HG03066 (cell line): ENCODE measurements around the gene AGXT2.
A peak's percentile ranks its signal among the peaks of the same experiment; 100 is the strongest.

Source experiments
- ATAC-seq: cut with Tn5 transposase; IDR thresholded peaks from one replicate; pipeline ENCODE4 v1.9.1; 2021; ENCODE audit warnings: low read depth; ENCODE audit not compliant: unreplicated experiment

The AGXT2 gene, protein sequence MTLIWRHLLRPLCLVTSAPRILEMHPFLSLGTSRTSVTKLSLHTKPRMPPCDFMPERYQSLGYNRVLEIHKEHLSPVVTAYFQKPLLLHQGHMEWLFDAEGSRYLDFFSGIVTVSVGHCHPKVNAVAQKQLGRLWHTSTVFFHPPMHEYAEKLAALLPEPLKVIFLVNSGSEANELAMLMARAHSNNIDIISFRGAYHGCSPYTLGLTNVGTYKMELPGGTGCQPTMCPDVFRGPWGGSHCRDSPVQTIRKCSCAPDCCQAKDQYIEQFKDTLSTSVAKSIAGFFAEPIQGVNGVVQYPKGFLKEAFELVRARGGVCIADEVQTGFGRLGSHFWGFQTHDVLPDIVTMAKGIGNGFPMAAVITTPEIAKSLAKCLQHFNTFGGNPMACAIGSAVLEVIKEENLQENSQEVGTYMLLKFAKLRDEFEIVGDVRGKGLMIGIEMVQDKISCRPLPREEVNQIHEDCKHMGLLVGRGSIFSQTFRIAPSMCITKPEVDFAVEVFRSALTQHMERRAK

DNA sequence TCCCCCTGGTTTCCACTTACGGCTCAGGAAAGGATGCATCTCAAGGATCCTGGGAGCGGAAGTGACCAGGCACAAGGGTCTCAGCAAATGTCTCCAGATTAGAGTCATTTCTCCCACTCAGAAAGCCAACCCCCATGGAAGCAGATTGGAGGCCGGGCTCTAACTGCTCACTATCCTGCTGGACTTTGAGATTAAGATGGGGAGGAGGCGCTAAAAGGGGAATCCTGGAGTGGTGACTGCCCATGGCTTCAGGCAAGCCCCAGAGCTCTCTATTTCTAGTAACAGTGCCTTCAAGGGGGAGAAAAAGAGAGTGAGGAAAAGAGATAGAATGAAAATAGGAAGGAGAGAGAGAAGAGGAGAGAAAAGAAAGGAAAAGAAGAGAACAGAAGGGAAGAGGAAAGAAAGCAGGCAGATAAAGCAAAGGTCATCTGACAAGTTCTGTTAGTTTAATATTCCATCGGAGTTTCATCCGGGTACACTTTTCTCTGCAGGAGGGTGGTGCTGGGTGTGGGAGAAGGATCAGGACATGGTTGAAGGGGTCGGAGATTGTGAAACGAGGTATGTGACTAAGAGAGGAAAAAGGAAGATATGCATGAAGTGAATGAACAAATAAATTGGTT lies at the start of gene AGXT2:
AGXT2 (minus strand) TSS at position 165 of the 620 bp plus-strand sequence; CDS start at position 108, 57 bp downstream.
- no peak for ATAC-seq

DNA sequence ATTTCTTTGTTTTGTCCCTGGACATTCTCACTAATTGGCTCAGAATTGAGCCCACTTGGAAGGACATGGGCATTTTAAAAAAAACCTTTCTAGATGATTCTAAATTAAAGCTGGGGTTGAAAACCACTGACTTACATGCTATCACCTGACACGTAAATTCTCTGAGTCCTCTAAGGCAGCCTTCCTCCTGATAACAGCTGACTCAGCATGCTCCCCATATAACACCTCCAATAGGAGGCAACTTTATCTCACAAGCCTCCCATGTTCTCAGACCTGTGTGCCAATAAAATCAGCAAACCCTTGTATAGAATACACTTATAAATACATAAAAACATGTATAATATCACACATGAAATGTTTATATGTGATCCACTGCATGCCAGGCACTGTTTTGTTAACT lies 49.2 kb upstream of the AGXT2 start:
- no peak for ATAC-seq

DNA sequence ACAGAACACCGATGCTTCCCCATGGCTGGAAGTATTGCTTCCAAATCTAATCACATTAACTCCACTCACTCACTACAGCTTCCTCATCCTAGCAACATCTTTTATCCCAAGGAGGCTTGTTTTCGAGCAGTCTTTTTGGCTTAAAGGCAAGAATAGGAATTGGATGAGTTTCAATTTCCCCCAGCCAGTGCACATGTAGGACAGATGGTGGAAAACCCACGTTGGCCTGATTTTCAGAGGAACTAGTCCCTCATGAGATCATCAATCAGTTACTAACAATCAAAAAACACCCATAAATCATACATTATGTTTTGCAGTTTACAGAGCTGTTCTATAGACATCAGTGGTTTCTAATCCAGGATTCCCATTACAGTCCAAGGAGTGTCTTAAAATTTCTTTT lies 48.5 kb upstream of the AGXT2 start:
- ATAC-seq = no peak

DNA sequence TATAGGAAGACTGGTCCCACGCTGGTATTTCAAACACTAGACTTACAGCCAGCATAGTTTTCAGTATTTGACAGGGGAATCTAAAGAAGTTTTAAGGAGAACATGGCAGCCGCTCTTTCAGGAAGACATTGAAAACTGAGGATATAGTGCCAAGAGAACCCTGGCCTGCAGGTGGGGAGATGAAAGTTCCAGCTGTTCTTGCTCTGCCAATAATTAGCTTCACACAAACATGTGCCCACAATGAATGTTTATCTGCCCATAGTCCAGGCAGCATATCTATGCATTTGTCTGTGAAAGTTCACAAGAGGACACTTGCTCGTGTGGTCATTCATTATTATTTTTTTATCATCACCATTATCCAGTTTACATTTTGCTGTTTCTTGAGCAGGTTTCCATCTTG lies 47.6 kb upstream of the AGXT2 start:
- ATAC-seq = no peak

DNA sequence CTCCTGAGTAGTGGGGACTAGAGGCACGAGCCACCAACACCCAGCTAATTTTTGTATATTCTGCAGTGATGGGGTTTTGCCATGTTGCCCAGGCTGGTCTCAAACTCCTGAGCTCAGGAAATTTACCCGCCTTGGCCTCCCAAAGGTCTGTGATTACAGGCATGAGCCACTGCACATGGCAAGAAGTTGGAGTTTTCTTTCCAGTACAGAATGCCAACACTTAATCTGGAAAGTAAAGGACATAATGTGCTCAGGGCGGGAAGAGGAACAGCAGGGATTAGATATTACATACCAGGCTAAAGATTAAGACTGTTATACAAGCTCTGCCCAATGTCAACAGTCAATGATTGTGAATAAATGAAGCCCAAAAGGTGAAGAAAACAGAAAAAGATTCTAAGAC lies 47.2 kb upstream of the AGXT2 start:
- ATAC-seq = no peak

DNA sequence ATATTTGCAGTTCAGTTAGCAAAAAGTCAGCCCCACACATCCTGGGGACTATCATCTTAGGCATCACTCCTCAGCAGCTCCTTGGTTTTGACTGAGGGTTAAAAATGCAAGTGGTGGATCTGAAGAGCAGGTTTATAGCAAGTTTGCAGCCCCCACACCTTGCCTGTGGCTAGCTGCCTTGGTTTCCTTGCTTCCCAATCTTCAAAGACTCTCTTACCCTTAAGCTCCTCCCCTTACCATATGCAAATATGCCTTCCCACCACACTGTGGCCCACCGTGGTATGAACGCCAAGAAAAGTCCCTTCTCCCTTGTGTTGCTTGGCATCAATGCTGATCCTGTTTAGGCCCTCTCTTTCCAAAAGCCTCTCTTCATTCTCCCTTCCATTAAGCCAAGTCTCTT lies 45.0 kb upstream of the AGXT2 start:
- no peak for ATAC-seq

DNA sequence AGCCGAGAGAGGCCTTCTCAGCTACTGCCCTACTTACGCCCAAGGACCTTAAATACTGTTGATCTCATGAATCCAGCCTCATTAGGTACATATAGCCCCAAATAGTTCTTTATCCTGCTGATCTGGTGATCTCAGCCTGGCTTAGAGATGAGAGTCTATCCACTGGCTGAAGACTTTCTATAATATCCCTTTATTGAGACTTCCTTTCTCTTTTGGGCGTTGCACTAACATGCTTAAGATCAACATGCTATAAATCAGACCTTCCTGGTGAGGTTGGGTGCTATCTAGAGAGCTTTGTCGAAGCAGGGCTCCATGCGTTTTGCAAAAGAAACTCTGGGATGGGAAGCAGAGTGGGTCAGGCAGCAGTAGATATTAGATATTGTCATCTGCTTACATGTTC lies 44.0 kb upstream of the AGXT2 start:
- ATAC-seq = no peak

DNA sequence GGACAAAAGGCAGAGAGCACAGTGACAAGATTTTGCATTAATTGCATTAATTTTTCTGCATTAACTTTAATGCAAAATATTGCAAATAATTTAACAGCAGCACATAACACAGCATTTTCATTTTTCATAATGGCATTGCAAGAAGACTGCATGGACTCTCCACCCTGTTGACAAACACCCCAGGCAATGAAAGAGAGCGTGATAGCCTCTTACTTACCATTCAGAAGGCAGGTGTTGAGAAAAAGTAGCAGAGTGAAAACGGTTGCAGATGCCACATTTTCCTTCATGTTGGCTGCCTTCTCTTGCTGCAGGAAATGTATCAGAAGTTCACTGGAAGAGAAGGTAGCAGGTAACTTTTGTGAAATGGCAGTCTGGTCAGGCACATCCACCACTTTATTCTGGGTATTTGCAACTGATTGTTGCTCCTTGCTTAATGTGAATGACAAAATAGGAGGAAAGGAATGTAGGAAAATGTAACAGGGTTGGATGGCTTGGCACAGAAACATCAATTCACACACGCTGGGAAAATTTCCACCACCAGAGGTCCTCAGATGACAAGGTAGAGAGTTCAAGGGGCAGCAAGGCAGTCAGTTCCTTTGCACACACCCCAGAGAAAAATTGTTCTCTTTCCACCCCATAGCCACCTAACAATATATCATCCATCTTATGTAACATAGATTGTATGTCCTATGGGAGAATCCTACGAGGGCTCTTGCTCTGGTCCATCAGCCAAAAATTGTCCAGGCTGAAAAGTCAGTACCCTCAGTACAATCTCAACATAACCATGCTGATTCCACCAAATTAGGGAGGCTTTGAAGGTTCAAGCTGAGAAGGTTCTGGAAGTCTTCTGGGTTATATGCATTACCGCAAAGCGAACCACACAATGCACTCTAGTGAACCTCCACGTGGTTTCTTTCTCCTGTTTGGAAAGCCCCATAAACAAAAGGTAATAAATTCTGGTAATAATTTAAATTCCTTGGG lies 41.9 kb upstream of the AGXT2 start:
- peak; percentile 65 for ATAC-seq

DNA sequence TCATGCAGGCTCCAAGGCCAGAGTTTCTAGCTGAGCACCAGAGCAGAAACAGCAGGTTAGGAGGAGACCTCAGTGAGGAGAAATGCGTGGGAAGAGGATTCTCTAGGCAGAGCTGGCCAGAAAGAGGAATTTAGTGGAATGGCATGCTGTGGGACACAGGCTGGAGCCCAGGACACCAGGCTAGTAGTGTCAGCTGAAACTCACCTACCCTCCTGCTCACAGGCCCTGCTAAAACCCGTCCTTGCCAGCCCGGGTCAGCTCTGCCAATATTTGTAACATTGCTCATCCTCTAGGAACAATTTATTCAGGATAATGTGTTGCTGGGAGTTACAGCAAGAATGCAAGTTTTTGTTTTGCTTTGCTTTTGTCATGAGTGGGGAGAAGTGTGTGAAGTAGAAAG lies 40.2 kb upstream of the AGXT2 start:
- no peak for ATAC-seq

DNA sequence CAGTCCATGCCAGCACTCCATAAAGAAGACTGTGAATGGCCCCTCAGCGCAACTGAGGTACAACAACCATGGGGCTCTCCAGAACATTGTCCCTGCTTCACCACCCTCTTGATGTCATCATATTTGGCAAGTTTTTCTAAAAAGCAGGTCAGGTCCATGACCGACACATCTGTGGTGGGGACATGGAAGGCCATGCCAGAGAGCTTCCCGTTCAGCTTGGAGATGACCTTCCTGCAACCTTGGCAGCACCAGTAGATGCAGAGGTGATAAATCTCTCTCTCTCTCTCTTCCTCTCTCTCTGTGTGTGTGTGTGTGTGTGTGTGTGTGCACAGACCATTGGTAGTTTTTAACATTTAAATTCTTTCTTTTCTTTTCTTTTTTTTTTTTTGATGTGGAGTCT lies 35.4 kb upstream of the AGXT2 start:
- no peak for ATAC-seq

DNA sequence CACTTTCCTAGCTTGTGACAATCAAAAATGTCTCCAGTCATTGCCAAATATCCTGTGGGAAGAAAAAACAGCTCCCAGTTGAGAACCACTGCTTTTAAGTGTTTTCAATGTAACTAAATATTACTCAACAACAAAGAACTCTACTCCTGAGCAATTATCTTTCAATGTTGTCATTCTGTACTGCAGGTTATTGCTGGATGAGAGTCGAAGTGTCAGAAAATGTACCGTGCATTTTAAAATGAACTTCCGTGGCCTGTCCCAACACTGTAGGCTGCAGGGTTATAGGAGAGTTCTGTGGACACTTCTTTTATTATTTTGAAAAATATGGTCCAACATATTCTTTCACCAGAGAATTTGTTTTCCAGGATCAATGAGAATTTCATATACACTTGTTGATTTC lies 34.8 kb upstream of the AGXT2 start:
- no peak for ATAC-seq

DNA sequence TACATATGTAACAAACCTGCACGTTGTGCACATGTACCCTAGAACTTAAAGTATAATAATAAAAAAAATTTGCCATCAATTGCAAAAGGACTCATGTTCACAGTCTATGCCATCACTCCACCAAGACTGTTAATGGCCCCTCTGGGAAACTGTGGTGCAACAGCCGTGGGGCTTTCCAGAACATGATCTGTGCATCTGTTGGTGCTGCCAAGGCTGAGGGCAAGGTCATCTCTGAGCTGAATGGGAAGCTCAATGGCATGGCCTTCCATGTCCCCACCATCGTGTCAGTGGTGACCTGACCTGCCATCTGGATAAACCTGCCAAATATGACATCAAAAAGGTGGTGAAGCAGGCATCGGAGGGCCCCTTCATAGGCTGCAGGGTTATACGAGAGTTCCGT lies 33.4 kb upstream of the AGXT2 start:
- ATAC-seq = no peak

DNA sequence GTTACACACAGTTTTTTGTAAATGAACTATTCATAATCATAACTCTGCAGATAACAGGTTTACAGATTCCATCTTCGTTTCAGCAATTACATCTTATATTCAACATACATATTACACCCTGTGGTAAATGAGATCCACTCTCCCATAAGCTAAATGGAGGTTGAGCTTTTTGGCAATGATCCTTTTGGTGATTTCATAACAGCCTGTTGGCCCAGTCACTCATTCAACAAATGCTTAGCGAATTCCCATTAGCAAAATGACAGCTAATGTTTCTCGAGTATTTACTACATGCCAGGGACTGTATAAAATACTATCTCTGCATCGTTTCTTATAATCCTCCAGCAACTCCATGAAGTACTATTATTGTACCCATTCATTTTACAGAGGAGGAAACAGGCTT lies 25.4 kb upstream of the AGXT2 start:
- no peak for ATAC-seq

DNA sequence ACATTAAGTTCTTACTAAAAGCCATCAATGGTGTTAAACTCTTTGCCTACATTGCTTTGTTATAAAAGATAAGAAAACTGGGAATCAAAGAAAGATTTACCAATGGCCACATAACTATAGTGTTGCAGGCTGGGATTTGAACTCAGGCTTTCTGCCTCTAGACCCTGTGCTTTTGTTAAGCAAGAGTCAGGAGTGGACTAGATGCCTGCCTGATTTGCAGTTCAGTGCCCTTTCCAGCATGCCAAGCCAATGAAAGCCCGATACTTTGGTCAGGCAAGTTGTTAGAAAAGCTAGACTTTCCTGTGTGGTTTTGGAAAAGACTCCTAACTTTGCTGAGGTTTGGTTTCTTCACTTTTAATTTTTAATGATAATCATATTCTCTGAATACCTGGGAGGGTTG lies 21.4 kb upstream of the AGXT2 start:
- no peak for ATAC-seq

DNA sequence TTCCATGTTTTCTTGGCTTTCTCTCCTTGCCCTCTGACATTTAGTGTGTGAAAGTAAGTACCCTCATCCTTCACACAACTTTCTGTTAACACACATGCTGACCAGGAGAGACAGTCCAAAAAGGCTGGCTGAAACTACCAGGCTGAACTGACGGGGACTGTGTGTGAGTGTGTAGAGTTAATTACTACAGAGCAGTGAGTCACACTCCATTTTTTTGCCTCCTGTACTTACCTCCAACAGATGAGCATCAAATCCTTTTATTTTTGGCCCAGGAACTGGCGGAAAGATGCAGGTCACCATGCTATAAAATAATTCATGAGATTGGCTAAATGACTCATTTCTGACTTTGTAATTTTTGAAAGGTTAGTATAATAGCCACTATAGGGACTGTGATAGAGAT lies 20.2 kb upstream of the AGXT2 start:
- ATAC-seq = no peak

DNA sequence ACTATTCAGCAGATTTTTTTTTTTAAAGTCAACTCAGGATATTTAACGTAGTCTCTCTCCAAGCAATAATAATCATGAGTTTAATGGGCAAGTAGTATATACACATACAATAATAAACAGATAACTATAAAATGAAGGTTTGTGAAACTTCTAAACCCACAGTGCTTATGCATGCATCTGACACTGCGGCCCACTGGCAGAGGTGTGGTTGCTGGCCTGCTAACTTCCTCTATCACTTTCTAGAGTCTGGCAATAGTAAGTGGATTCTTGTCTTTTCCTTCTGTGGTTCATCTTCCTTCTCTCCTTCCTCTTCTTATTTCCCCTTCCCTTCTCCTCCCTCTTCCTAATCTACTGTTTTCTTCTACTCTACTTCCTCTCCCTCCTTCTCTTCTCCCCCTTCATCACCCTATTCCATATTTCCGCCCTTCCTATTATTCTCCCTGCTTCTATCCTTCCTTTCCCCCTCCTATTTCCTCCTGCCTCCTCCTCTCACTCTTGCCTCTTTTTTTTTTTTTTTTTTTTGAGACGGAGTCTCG lies 18.6 kb upstream of the AGXT2 start:
- peak; percentile 85 for ATAC-seq

DNA sequence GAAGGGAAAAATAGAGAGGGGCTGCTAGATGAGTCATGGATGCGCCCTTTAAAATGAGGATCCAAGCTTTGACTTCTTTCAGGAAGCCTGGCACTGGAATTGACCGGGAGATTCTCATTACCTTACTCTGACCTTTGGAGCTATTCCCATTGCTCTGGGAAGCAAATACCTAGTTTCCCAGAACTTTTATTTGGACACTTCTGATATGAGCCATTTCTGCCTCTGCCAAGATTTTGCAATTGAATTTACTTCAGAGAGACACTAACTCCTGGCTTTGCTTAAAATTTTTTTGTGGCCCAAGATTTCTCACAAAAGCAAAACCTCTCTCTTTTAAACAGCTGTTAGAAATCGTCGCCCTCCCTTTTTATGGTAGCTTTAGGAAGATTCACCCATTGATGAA lies 15.7 kb upstream of the AGXT2 start:
- no peak for ATAC-seq

DNA sequence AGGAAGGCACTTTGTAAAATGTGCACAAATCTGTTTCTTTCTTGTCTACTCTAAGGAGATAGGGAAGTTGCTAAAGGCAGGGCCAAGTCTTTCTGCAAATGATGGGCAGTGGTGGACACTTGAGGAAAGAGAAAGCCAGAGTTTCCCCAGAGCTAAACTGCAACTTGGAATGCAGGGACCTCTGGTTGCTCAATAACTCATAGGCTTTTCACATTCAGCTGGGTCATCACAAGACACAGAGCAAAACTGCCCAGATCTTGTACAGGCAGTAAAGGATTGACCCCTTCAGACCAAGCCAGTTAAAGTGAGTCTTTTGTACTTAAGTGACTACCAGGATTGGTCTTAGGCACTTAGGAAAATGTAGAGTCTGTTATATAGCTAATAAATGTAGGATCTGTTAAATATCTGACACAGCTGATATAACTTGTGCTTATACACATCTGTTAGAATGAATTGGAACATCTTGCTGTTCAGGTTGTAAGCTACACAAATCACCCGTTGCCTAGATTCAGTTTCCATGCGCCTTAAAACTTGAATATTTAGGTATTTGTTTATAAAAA lies 13.5 kb upstream of the AGXT2 start:
- no peak for ATAC-seq

DNA sequence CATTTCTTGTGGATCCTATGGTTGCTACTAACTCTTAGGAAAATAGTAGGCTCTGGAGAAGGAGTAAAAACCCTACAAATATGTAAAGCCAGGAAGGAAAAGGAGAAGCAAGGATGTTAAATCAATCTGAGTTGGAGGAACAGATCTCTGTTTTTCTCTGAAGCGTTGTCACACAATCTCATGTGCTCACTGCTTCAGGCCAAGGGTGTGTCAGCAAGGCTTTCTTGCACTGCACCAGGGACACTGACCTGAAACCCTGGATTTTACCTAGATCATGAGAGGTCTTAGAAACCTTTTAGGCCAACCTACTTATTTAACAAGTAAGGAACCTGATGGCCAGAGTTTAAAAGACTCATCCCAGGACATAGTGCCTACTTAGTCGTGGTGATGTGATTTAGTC lies 12.5 kb upstream of the AGXT2 start:
- no peak for ATAC-seq

DNA sequence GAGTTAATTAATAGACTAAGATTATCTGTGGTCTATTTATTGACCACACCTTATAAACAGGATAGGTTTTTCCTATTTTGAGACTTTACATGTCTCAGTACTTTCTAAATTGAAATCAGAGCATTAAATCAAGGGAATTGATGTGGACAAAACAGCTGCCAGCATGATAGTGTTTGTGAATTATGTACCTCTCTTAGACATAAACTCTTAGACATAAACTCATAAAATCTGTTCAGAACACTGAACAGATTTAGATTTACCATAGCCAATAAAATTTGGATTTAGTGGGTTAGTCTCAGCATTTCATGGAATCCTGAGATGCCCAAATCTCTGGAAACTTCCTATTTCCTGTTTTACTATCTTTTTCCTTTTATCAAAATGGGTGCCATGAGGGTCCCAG lies 11.5 kb upstream of the AGXT2 start:
- no peak for ATAC-seq
